NCI-H526 (cell line): ENCODE data around the gene LRRC70.
"Not testable (repeated sequence)": the region's sequence is repeated elsewhere in the genome, so short reads cannot be mapped to it uniquely, and the experiment has no call there.

Experiments used
- DNase-seq, 2 experiments: peaks; one replicate each; lab custom pipeline; 2025; lab: John Stamatoyannopoulos, UW

The LRRC70 gene

GRCh38 chr5:62608529-62609511, 30.2 kb downstream of the LRRC70 start:
- DNase-seq, result no peak

- DNase-seq, result no peak
Observed at GRCh38 chr5:62614355-62614754, 35.7 kb downstream of the LRRC70 start.

GRCh38 chr5:62616615-62617277, 38.1 kb downstream of the LRRC70 start:
- no peak for DNase-seq

GRCh38 chr5:62617943-62618342, 39.3 kb downstream of the LRRC70 start:
- no peak for DNase-seq

- no peak for DNase-seq
Observed at GRCh38 chr5:62620761-62621160, 42.1 kb downstream of the LRRC70 start.

GRCh38 chr5:62621280-62621679, 42.7 kb downstream of the LRRC70 start:
- no peak for DNase-seq

- DNase-seq, result no peak
Observed at GRCh38 chr5:62623271-62623670, 44.7 kb downstream of the LRRC70 start.

- not testable (repeated sequence) for DNase-seq
Observed at GRCh38 chr5:62624436-62624835, 45.8 kb downstream of the LRRC70 start.

- no peak for DNase-seq
Observed at GRCh38 chr5:62626534-62626933, 47.9 kb downstream of the LRRC70 start.

- DNase-seq, result no peak
Observed at GRCh38 chr5:62627121-62627520, 48.5 kb downstream of the LRRC70 start.

GRCh38 chr5:62627901-62628300, 49.3 kb downstream of the LRRC70 start:
- no peak for DNase-seq
